CD4-positive, alpha-beta T cell treated with Interleukin-12 subunit alpha and Interleukin-12 subunit beta, for 1 hour (primary cell): ENCODE results near the gene SH3RF3.
"Not testable (repeated sequence)": the region's sequence is repeated elsewhere in the genome, so short reads cannot be mapped to it uniquely, and the experiment has no call there.

ENCODE experiments used
- DNase-seq: peaks from one replicate; pipeline ENCODE4 v3.0.0-alpha.2; 2020

SH3RF3 gene

DNA sequence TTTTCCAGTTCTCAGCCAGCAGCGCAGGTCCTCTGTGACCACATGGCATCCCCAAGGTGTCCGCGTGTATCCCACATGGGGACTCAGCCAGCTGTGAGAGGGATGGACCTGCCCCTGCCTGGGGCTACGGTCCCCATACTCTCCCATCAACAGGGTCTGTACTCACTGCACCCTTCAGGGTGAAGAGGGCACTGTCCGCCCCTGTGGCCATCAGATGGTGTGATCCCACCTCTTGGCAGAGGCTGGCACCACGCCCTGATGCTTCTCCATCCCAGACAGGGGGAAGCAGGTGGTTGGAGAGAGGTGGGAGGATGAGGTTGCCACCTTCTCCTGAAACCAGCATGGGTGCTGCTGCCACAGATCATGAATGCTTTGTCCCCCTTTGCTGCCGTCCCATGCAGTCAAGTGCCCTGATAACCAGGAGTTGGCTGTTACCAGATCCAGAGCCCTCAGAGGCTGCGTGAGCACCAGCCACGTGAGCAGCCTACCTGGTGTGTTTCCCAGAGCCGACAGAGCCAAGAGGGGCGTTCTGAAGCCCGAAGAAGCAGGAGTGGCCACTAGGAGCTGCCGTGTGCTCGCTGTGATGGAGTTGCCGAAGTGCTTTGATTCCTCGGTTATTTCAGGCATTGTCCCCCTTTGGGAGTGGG is 93.9 kb downstream of the SH3RF3 start:
- no peak for DNase-seq

DNA sequence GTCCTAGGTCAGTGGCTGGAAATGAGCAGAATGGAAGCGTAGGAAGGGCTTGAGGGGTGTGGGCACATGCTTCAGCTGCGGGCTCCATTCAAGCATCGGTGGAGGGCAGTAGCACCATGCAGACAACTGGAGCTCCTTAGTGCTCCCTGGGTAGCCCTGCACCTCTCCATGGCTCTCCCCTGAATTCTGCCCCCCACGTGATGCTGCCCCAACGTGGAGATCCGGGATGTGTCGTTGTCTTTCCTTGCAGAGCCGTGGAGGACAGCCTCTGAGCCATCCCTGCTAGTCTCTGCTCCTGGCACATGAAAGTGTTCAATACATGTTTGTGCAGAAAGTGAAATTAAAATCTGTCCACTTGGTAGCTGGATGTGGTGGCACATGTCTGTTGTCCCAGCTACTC is 94.5 kb downstream of the SH3RF3 start:
- DNase-seq, result no peak

DNA sequence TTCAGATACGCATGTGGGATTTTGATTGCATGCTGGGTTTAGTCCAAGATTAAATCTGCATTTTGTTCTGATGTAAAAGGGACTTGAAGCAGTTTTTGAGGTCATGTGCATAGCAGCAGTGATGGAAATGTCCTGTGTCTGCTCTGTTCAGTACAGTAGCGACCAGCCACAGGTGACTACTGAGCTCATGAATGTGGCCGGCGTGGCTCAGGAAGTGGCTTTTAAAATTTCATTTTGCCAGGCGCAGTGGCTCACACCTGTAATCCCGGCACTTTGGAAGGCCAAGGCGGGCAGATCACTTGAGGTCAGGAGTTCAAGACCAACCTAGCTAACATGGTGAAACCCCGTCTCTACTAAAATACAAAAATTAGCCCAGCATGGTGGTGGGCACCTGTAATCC is 95.3 kb downstream of the SH3RF3 start:
- DNase-seq, result not testable (repeated sequence)

DNA sequence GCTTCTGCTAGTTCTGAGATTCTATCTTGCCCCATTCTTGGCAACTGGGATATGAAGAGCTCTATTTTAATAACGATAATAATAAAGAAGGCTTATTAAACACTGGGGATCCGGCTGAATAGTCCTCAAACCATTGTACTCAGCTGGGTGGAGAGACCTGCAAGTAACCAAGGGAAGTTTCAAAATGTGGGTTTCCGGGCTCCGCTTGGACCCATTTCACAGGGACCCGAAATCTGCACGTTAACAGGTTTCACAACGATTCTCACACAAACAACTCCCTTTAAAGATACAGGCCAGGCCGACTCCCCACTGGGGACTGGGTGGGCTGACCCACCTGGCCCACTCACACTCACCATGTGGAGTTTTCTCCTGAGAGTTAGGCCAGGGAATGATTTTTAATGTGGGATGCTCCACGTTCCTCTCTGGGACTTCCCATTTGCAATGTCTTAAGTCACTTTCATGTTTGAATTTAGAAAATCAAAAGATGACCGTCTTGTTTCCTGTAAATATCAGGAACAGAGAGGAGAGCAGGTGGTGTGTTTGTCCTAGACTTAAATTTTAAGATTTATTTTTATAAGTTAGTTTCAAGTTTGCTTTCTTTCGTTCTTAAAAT is 96.3 kb downstream of the SH3RF3 start:
- DNase-seq, result no peak

DNA sequence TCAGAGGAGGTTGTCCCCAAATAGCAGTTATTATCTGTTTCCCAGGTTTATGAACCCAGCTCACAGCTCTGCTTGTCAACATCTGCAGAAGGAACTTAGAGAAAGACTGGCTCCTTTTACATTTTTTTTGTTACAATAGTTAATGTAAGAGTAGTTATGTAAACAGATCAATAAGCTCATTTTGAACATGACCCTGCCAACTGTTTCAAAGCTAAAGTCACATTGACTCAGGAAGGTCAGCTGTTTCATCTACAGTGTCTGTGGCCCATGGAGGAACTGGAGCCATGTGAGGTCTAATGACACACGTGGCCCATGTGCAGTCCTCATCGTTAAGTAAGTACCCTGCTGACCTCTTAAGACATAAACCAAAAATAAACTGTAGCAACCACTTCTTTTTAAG is 97.1 kb downstream of the SH3RF3 start:
- DNase-seq, result no peak

DNA sequence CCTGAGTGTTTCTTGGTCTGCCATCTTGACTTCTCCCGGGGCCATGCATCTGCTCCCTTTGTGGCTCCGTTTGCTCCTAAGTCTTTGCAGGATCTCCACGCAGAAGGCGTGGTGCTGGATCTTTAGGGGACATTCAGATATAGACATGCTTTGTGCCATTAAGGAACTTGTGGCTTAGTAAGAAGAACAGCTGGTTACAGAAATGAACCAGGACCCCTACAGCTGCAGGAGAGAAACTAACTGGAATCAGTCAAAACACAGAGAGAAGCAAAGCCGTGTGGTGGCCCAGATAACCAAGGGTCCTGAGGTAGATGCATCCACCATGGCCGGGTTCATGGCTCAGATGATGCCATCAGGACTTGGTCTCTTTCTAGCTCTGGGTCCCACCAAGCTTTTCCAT is 97.6 kb downstream of the SH3RF3 start:
- no peak for DNase-seq

DNA sequence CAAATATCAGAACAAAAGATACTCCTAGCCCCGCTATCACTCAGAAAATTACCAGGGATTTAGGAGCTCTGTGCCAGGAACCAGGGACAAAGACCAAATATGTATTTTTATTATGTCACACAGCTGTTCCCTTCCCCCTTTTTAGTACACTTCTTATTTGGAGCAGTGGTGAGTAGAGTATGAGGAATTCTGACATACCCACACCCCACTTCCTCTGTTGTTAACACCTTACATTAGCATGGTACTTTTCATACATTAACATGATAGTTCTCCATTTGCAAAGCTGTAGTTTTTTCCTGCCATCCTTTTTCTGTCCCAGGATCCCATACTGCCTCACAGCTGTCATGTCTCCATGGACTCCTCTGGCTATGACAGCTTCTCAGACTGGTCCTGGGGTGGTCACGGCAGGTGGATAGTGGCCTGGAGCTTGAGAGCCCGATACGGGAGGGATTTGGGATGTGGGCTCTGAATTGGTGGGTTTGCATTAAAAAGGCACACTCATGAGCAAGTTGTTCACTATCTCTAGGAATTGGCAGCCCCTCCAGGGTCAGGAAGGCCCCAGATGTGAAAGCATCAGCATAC is 100.2 kb downstream of the SH3RF3 start:
- no peak for DNase-seq

DNA sequence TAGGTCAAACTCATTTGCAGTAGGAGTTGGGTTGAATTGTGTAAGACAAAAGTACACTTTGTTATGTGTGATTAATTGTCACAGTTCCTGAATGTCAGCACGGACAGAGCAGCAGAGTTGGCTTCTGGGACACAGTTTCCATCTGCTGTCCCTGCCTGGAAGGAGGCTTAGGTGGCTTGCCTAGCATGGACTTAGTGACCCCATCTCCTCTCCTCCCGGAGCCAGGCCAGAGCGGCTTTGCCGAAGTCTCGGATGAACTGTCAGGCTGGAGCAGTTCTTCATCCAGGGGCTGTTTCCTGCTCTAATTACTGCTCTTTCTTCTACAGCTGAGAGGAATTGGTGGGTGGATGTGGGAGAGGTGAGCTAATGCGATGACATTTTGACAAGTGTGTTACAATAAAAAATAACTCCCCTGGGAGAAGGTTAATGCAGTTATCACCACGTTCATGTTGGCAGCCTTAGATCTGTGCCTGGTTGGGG is 102.0 kb downstream of the SH3RF3 start:
- DNase-seq, result no peak

DNA sequence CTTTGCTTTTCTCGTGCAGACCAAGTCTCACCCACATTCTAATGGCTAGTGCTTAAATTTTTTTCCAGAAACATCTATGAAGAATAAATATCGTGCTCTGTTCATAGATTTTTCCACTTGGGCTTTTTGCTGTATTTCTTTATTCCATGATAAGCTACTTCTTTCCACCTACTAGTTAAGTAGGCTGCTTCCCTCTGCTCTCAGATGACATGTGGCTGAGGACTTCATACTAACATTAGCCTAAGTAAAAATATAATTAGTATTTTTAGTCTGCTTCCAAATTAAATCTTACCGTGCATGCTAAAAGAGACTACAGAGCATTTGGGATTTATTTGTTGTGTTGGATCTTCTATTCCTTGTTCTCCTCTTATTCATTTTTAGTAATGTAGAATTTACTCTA is 102.4 kb downstream of the SH3RF3 start:
- DNase-seq, result no peak

DNA sequence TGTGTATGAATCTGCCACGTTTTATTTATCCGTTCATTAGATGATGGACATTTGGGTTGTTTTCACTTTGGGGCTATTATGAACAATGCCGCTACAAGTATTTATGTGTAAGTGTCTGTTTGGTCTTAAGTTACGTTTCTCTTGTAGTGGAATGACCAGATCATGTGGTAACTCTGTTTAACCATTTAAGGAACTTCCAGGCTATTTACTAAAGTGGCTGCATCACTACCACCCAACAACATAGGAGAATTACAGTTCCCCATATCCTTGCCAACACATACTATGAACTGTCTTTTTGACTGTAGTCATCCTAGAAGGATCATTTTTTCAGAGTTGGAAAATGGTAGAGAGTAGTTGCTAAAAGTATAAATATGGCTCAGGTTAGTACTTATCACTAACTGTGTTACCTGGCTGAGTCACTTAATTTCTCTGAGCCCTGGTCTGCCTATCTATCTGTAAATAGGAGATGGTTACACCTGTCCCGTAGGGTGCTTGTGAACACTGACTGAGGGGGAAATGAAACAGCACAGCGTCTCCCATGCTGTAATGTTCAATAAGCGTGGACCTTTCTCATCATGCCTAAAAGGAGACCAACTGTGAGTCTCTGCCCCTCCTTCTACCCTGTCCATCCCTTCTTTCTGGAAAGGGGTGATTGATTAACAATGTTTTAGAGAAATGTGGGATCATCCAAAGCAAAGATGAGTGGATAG is 103.1 kb downstream of the SH3RF3 start:
- DNase-seq, result no peak

DNA sequence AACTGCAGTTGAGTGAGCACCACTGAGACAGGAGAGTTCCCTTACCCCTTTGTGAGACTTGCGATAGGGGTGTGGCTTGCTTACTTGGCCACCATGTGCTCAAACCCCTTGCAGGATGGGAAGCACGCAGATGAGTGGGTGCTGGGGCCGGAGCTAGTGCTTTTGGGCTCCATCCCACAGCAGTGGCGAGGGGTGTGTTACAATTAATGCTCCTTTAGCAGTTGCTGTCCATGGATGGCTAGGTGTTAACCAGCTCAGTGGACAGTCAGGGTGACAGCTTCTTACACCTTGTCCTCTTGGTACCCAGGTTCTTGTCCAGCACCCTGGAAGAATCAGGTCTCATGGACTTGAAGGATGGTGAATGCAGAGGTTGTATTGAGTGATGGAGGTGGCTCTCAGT is 103.9 kb downstream of the SH3RF3 start:
- no peak for DNase-seq

DNA sequence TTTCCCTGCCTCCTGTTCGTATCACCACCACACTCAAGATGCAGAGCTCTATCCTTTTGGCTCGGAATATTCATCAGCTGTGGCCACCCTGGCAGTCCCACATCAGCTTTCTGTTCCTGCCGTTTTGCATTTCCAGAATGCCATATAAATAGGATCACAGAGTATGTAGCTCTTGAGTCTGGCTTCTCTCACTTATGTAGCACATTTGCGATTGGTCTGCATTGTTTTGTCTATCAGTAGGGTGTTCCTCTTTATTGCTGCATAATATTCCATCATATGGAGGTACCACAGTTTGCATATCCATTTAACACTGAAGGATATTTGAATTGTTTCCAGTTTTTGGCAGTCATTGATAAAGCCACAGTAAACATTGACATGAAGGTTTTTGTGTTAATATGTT is 104.6 kb downstream of the SH3RF3 start:
- DNase-seq, result no peak

DNA sequence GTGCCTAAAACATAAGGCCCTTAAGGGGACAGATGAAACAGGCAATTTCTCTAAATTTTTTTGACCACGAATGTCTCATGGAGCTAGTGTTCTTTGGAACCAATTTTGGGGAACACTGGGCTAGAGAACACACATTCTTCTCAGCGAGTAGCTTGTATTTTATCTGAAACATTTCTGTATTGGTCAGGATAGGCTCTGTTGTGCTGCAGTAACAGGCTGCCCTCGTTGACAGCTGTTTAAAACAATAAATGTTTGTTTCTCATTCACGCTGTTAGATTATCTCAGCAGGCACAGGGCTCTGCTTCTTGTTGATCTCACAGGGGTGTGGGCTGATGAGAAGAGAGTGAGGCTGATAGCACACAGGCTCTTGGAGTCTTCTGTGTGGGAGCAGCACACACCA is 105.3 kb downstream of the SH3RF3 start:
- no peak for DNase-seq

DNA sequence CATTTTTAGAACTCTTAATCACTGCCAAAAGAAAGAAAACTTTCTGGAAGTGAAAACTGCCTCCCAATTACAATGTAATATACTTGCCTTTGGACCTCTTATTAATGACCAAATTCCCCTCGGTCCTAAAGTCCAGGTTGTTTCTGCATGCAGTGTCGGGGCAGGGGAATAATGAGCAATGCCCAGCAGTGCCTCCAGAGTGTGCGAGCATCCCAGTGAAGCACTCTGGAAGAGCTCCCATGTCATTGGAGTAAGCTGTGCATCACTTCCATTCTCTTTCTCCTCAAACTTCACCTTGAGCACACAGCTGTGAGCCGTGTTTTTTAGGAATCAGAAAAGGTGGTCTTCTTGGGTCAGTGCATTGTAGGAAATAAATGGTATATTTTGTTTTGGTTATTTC is 107.1 kb downstream of the SH3RF3 start:
- DNase-seq, result no peak

DNA sequence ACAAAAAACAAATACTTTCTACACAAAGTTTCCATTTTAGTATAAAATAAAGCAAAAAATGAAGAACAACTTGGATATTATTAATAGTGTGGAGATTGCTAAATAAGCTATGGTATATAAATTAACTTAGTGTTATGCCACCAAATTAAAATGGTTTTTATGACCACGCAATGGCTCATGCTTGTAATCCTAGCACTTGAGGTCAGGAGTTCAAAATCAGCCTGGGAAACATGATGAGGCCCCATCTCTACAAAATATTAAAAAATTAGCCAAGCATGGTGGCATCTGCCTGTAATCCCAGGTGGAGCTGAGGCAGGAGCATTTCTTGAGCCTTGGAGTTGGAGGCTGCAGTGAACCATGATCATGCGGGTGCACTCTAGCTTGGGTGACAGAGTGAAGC is 108.8 kb downstream of the SH3RF3 start:
- DNase-seq, result no peak

DNA sequence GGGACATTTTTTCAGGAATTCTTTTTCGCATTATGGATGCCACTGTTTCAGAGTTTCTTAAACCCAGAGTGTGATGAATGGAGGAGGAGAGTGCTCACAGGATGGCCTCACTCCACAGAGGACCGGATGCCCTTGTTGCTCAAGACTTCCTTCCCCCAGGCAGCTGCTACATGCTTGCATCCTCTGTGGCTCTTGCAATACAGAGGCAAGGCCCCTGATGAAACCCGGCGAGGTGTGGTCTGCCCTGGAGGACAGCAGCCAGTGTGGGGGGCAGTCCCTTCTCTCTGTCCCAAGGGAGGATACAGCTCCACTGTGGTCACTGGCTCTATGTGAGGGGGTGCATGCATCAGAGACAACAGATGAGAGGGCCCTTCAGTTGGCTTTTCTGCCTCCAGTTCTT is 109.6 kb downstream of the SH3RF3 start:
- peak; percentile 34 for DNase-seq

DNA sequence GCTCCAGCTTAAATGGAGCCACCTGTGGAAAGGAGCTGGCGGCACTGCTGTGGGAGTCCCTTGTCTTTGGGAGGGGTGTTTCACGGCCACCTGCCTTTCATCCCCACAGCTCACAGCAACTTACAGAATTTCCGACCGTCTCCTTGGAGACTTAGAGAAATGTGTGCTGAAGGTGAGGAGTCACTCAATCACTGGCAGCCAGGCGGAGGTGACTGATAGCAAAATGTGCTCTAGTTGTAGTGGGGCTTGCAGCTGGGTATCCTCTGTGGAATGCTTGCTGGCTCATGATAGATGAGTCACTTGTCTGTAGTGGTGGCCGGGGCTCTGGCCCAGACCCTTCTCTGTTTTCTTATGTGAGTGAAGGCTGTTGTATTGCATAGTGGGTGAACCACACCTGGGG is 110.7 kb downstream of the SH3RF3 start:
- DNase-seq, result no peak

DNA sequence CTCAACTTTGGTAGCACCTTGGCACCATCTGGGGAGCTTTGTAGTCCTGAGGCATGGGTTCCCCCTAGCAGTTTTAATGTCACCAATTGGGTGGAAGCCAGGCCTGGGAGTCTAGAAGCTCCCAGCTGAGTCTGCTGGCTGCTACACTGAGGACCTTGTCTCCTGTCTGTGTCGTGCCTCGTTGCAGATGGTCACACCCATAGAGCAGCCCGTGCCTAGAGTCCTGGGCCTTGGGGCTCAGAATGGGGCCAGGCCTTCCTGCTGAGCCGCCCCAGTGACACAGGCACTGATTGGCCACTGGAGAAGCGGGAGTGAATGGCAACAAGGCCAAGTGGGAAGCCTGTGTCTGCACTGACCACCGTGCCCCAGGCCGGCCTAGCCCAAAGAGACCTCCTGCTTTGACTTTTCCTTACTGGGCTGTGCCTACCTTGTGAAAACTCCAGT is 113.2 kb downstream of the SH3RF3 start:
- no peak for DNase-seq

DNA sequence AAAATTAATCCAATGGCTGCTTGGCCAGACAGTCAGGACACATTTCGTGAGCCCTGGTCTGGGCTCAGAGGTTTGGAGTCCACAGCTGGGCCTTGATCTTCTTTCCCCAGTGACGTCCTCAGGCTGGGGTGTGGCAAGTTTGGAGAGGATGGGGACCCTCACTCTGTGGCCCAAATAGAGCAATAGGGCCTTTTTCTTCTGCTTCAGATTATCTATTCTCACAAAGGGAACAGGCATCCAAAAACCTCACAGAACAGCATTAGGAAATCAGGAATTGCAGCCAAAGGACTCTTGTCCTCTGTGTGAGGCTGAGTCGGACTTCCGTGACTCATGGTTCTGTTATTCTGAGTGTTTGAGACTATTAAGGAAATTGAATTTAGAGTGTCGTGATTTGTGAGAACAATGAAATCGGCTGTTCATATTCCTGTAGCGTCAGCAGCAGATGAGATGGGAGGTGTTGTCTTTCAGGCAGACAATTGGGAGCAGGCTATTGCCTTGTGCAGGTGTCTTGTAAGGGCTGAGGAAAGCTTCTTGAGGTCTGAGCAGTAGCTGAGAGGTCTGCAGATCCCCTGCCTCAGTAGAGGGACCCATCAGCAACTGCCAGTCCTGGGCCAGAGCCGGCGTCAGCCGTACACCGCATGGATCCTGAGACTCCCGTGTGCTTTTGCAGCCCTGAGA is 113.8 kb downstream of the SH3RF3 start:
- no peak for DNase-seq

DNA sequence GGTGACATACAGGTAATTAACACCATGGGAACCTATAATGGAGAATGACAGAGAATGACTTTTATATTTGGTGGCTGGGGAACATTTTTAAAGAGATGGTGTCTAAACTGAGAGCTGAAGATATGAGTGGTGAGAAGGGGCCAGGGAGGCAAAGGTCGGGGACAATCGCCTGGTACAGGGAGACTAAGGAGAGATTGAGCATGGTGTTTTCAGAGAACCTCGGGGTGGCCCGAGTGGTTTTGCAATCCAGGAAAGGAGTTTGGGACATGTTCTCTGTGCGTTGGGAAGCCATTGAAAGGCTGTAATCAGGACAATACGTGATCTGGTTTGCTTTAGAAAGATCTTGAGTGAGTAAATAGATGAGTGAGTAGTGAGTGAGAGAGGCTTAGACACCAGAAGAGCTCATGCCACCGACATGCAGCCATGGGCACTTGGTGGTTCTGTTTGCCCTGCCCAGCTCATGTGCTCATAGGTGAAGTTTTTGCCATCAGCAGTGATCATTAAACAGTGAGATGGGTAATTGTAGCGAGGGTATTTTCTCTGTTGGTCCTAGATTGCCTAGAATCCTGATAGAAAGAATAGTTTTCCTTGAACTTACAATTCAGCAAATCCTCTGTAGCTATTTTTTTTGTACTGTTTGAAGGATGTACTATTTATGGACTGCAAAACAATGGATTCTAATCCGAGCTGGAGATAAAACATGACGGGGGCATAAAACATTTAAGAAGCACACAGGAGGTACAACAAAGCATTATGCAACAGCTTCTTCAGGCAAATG is 114.7 kb downstream of the SH3RF3 start:
- DNase-seq, result no peak

DNA sequence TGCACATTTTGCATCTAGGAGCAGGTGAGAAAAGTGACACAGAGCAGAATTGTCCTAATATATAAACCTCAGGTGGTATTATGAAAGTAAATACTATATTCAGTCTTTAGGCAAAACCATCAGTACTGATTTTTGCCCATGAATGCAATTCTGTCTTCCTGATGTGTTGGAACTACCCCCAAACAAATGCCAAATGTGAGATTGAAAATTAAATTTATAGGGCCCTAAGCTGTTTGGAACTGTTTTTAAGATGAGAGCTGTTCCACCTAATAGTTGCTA is 115.2 kb downstream of the SH3RF3 start:
- no peak for DNase-seq

DNA sequence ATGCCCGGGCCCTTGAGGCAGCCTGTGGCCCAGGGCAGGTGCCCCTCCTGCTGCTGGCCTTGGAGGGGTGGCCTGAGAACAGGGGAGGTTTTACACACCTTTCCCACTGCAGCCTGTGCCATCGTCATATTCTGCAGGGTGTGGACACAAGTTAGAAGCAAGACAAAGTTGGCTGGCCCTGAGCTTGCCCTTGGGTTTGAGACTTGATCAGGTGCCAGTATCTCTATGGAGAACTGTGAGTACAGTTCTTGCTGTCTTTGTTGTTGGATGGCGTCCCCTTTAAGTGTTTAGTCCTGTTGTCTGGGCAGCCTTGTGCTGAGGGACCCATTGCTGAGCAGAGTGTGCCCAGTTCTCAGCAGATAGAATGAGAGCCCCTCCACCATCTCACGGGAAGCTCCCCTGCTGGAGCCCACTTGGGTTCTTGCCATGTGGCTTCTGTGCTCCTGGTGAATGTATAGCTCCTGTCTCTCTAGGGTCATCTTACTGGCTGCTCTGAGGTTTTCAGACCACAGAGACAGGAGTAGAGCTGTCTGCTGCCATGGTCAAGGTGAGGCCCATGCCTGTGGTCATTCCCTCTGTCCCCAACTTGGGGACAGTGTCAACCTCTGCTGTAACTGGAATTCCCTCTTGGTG is 115.9 kb downstream of the SH3RF3 start:
- DNase-seq, result no peak
